ENCODE results near the gene PPP6R3. TPM values are rescaled to one million over a fixed set of nuclear protein-coding genes. Genes with fewer than 3 reads are reported as not detected.

The PPP6R3 gene
- total RNA-seq, 2 donors from 2014 or later: 95.0 to 103 TPM

DNA sequence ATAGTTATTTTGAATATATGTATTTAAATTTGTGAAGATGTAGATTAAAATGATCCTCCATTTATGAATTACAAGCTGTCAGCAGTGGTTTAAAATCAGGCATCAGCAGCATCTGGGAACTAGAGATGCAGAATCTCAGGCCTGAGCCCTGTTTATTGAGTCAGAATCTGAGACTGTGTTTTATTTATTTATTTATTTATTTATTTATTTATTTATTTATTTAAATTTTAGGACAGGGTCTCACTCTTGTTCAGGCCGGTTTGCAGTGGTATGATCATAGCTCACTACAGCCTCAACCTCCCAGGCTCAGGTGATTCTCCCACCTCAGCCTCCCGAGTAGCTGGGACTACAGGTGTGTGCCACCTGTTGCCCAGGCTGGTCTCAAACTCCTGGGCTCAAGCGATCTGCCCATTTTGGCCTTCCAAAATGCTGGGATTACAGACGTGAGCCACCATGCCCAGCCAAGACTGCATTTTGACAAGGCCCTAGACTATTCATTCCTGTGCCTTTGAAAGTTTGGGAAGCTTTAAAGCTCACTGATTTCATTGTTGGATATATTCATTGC lies 70.7 kb downstream of the PPP6R3 start:
- intact Hi-C loops (cut with DNase I): no loop called here
- H3K27me3 ChIP-seq: no peaks in the 10 kb centered on the region
- H3K4me1 ChIP-seq: no peaks in the 10 kb centered on the region
- DNase-seq: no peak
- H3K27ac ChIP-seq: no peak overlapping the region
- H3K9me3 ChIP-seq: no peaks in the 10 kb centered on the region
- no peak overlapping the region for H3K4me3 ChIP-seq
- TF ChIP-seq, protein P1, sequence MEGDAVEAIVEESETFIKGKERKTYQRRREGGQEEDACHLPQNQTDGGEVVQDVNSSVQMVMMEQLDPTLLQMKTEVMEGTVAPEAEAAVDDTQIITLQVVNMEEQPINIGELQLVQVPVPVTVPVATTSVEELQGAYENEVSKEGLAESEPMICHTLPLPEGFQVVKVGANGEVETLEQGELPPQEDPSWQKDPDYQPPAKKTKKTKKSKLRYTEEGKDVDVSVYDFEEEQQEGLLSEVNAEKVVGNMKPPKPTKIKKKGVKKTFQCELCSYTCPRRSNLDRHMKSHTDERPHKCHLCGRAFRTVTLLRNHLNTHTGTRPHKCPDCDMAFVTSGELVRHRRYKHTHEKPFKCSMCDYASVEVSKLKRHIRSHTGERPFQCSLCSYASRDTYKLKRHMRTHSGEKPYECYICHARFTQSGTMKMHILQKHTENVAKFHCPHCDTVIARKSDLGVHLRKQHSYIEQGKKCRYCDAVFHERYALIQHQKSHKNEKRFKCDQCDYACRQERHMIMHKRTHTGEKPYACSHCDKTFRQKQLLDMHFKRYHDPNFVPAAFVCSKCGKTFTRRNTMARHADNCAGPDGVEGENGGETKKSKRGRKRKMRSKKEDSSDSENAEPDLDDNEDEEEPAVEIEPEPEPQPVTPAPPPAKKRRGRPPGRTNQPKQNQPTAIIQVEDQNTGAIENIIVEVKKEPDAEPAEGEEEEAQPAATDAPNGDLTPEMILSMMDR (IDR thresholded peaks at IDR 0.05): no peak
- no peak overlapping the region for H3K9ac ChIP-seq (ENCODE audit: low read depth in 2 of 2, low read length in 2 of 2)
- no peaks in the 10 kb centered on the region for H3K36me3 ChIP-seq

DNA sequence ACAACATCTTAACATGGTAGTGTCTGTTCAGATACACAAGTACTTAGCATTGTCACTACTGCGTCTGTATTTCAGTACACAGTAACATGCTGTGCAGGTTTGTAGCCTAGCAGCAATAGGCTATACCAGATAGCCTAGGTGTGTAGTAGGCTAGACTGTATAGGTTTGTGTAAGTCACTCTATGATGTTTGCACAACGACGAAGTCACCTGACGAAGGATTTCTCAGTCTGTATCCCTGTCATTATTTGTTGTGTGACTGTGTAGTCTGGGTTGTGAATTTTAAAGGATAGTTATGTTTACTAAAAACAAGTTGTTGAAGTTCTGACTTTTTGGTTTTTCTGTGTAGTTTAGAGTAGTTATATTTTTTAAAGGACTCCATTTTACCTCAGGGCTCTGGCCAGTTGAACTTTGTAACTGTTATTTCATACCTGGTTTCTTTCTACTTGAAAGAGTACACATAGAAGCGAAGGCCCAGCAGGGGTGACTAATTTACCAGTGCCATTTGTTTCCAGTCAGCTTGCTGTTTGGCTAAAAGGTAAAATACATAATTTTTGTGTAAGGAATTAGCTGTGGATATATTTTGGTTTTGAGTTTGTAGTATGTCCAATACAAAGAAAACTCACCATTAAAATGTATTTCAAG lies 72.3 kb downstream of the PPP6R3 start:
- intact Hi-C loops (cut with DNase I): no loop called here
- peak overlapping the region; percentile 15 for H3K27ac ChIP-seq
- H3K9ac ChIP-seq (ENCODE audit: low read depth in 2 of 2, low read length in 2 of 2): peak overlapping the region in 1 of 2 donors; percentile 23
- no peaks in the 10 kb centered on the region for H3K36me3 ChIP-seq
- TF ChIP-seq, protein P1 (IDR thresholded peaks at IDR 0.05): no peak
- no peaks in the 10 kb centered on the region for H3K4me1 ChIP-seq
- H3K4me3 ChIP-seq: no peak overlapping the region
- H3K9me3 ChIP-seq: no peaks in the 10 kb centered on the region
- no peak for DNase-seq
- H3K27me3 ChIP-seq: no peaks in the 10 kb centered on the region

DNA sequence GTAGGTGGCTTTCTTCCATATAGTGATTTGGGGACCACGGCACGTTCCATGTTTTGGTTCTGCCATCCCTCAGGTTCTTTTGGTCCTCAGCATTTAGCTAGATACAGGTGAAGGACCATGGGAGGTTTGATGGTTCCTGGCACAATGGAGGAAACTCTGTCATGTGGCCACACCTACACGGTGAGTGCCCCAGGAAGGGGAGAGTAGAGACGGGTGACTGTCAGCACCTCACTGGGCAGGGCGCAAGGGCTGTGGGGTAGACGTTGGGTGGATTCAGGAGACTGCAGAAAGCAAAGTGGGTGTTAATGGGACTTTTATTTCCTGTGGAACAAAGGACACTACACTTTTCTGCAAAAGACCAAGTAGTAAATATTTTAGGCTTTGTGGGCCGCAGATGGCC lies 73.4 kb downstream of the PPP6R3 start:
- H3K36me3 ChIP-seq: no peaks in the 10 kb centered on the region
- no peak overlapping the region for H3K27ac ChIP-seq
- H3K4me3 ChIP-seq: no peak overlapping the region
- TF ChIP-seq, protein P1 (IDR thresholded peaks at IDR 0.05): no peak
- H3K27me3 ChIP-seq: no peaks in the 10 kb centered on the region
- intact Hi-C loops (cut with DNase I): no loop called here
- no peak overlapping the region for H3K9ac ChIP-seq (ENCODE audit: low read depth in 2 of 2, low read length in 2 of 2)
- DNase-seq: no peak
- no peaks in the 10 kb centered on the region for H3K4me1 ChIP-seq
- H3K9me3 ChIP-seq: no peaks in the 10 kb centered on the region

DNA sequence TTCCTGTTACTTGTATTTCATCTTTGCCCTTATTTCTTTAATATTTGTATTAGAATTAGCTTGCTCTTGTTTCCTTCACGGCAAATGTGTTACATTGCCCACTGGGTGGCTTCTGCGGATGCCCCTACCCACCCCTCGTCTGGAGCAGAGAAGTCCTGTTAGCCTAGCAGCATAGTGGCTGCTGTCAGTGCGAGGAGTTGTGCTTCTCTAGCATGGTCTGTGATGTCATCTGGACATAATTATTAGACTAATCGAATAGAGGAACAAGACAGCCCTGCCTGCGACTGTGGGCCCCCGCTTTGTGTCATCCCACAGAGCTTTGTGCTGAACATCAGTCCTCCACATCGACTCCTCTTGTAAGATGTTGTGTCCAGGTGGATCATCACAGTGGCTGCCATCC lies 74.5 kb downstream of the PPP6R3 start:
- no peak overlapping the region for H3K27ac ChIP-seq
- no peaks in the 10 kb centered on the region for H3K27me3 ChIP-seq
- no peaks in the 10 kb centered on the region for H3K9me3 ChIP-seq
- no peak overlapping the region for H3K9ac ChIP-seq (ENCODE audit: low read depth in 2 of 2, low read length in 2 of 2)
- no peak for DNase-seq
- no peak overlapping the region for H3K4me3 ChIP-seq
- no peaks in the 10 kb centered on the region for H3K36me3 ChIP-seq
- TF ChIP-seq, protein P1 (IDR thresholded peaks at IDR 0.05): no peak
- no peaks in the 10 kb centered on the region for H3K4me1 ChIP-seq
- intact Hi-C loops (cut with DNase I): no loop called here

DNA sequence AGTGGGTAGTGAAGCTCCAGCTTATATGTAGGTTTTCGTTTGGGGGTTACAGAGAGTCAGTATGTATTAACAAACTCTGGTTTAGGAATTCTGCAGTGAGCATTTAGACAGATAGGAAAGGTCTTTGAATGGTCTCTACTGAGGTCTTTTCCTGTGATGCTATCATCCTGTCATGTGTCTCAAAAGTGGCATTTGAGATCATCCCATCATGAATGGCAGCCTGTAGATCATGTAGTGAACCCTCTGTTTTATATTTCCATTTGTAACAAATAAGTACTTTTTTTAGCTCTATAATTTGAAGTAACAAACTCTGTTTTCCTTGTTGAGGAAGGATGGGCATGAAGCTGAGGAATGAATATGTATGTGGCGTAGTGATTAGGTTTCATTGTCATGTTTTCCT lies 76.2 kb downstream of the PPP6R3 start:
- H3K9me3 ChIP-seq: no peaks in the 10 kb centered on the region
- no peak overlapping the region for H3K27ac ChIP-seq
- intact Hi-C loops (cut with DNase I): no loop called here
- no peaks in the 10 kb centered on the region for H3K27me3 ChIP-seq
- no peak for DNase-seq
- no peak overlapping the region for H3K4me3 ChIP-seq
- H3K4me1 ChIP-seq: no peaks in the 10 kb centered on the region
- H3K9ac ChIP-seq (ENCODE audit: low read depth in 2 of 2, low read length in 2 of 2): no peak overlapping the region
- no peaks in the 10 kb centered on the region for H3K36me3 ChIP-seq
- TF ChIP-seq, protein P1 (IDR thresholded peaks at IDR 0.05): no peak
